Inferior parietal cortex (tissue), 1 donor: ENCODE data around the gene ADGRL1.
A peak's percentile ranks its signal among the peaks of the same experiment; 100 is the strongest.
"Not testable (repeated sequence)": the region's sequence is repeated elsewhere in the genome, so short reads cannot be mapped to it uniquely, and the experiment has no call there.

Source experiments
- DNase-seq: peaks from one replicate; pipeline ENCODE4 v3.0.0-alpha.2; 2016; ENCODE audit errors: extremely low spot score

The ADGRL1 gene

GRCh38 chr19:14205452-14206287 is at the start of gene ADGRL1:
Gene ADGRL1 (minus strand): TSS chr19:14206169. CDS start chr19:14183602, 22,567 bp downstream.
- not testable (repeated sequence) for DNase-seq

- DNase-seq: not testable (repeated sequence)
Measured at GRCh38 chr19:14255316-14255715, 49.3 kb upstream of the ADGRL1 start.

- not testable (repeated sequence) for DNase-seq
Measured at GRCh38 chr19:14253822-14254599, 48.0 kb upstream of the ADGRL1 start.

DNA sequence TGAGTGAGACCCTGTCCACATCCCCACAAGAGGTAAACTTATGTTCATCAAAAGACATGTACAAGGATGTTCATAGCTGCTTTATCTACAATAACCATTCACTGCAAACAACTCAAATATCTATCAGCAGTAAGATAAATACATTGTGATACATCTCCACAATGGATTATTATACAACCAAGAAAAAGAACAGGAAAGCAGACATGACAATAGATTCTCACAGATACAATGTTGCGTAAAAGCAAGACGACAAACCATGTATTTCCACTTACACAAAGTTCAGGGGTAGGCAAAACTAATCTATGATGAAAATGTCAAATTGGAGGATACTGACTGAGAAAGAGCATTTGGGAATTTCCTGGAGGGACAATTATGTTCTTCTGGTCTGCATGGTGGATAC is 46.2 kb upstream of the ADGRL1 start:
- DNase-seq: not testable (repeated sequence)

DNA sequence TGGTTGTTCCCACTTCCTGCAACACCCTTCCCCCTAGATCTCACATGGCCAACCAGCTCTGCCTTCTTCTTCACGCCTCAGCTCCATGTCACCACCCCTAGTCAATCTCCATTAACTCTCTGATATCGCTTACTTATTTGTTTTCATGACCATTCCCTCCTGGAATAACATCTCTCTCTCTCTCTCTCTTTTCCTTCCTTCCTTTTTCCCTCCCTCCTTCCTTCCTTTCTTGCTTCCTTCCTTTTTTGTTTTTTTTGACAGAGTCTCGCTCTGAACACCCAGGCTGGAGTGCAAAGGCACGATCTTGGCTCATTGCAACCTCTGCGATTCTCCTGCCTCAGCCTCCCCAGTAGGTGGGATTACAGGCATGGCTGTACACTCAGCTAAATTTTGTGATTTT is 44.9 kb upstream of the ADGRL1 start:
- DNase-seq: no peak

- DNase-seq: not testable (repeated sequence)
Measured at GRCh38 chr19:14250315-14250714, 44.3 kb upstream of the ADGRL1 start.

DNA sequence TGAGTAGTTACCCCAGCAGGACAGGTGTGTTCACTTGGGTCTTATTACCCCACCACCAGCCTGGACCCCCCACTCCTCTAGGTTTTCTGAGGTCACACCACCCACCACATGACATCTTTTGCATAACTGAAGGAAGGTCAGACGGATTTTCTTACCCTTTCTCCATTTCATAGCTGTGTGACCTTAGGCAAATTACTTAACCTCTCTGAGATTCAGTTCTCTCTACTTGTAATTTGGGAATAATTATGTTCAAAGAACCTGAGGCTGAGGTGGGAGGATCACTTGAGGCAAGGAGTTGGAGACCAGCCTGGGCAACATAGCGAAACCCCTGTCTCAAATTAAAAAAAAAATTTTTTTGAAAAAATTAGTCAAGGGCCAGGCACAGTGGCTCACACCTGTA is 43.9 kb upstream of the ADGRL1 start:
- DNase-seq: not testable (repeated sequence)

GRCh38 chr19:14249012-14249754 is 43.2 kb upstream of the ADGRL1 start:
- not testable (repeated sequence) for DNase-seq

- peak; percentile 49 for DNase-seq
Measured at GRCh38 chr19:14248578-14249011, 42.6 kb upstream of the ADGRL1 start.

- not testable (repeated sequence) for DNase-seq
Measured at GRCh38 chr19:14247548-14248471, 41.8 kb upstream of the ADGRL1 start.

DNA sequence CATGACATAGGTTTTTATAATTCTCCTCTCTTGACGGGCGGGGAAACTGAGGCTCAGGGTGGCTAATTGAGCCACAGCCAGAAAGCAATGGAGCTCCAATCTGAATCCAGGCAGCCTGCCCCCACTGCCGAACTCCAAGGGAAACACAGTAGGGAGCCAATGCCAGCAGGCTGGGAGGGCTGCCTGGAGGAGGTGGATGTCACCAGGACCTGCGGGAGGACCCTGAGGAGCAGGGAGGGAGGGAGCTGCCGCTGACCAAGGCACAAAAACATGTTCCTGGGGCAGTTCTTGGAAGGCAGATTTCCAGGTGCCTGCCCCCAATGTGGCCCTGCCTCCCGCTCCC is 41.2 kb upstream of the ADGRL1 start:
- not testable (repeated sequence) for DNase-seq

GRCh38 chr19:14244393-14244792 is 38.4 kb upstream of the ADGRL1 start:
- not testable (repeated sequence) for DNase-seq

GRCh38 chr19:14243718-14244117 is 37.7 kb upstream of the ADGRL1 start:
- DNase-seq: not testable (repeated sequence)

DNA sequence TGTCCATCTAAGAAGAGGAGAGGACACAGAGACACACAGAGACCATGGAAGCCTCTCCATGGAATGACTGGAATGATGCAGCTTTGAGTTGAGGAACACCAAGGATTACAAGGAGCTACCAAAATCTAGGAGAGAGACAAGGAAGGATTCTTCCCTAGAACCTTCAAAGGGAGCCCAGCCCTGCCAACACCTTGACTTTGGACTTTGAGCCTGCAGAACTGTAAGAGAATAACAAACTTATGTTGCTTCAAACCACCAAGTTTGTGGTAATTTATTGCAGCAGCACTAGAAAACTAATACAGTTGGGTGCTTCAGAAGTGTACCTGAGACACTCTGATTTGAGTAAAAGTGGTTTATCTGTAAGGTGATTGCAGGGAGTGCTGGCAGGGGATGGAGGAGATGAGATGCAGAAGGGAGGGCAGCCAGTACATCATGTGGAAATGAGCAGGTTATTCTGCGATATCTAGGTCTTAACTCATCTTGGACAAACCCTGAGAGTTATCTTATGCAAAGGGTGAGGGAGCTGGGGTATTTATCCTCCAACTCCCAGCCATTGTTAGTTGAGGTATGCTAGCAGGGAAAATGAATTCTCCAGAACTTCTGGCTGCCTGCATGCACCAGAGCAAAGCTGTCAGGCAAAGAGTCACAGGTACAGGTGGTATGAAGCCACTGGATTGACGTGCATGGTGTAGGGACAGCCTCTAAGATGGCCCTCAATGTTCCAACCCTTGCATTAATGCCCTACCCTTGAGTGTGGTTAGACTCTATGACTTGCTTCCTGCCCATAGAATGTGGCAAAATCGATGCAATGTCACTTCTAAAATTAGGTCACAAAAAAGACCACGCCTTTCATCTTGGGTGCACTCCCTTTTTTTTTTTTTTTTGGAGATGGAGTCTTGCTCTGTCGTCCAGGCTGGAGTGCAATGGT is 31.3 kb upstream of the ADGRL1 start:
- no peak for DNase-seq

GRCh38 chr19:14232945-14233344 is 27.0 kb upstream of the ADGRL1 start:
- DNase-seq: not testable (repeated sequence)

- DNase-seq: not testable (repeated sequence)
Measured at GRCh38 chr19:14228446-14229071, 22.6 kb upstream of the ADGRL1 start.

GRCh38 chr19:14226498-14226897 is 20.5 kb upstream of the ADGRL1 start:
- DNase-seq: not testable (repeated sequence)

DNA sequence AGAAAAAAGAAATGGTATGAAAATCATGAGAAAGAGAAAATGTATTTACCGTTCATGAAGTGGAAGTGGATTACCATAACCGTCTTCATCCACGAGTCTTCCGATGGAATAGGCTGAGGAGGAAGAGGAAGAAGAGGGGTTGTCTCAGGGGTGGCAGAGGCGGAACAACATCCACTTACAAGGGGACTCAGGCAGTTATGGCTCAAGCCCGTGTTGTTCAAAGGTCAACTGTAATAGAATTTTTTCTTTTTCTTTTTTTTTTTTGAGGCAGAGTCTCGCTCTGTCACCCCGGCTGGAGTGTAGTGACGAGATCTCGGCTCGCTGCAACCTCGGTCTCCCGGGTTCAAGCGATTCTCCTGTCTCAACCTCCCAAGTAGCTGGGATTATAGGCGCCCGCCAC is 16.9 kb upstream of the ADGRL1 start:
- DNase-seq: no peak

DNA sequence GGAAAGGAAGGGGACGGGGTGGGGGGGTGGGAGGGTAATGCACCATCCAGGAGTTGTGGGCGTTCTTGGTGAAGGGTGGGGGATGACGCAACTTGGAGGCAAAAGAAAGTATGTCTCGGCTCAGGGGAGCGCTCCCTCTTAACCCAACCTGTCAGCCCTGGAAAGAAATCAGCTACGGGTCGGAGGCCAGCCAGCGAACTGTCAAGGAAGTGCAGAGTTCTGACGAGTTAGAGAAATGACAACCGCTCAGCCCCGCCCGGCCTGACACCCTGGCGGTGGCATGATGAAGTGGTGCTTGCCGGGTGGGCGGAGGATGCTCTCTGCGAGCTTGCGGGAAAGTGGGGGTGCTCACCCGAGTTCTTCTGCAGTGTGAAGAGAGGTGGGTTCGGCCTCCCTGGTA is 15.4 kb upstream of the ADGRL1 start:
- not testable (repeated sequence) for DNase-seq
